Stimulated activated CD4-positive, alpha-beta T cell treated with anti-CD3 and anti-CD28 coated beads, Interleukin-4, amount 100 ng/mL, for 1 hour (primary cell): ENCODE data around the gene CD248.
A peak's percentile ranks its signal among the peaks of the same experiment; 100 is the strongest.
"Not testable (repeated sequence)": the region's sequence is repeated elsewhere in the genome, so short reads cannot be mapped to it uniquely, and the experiment has no call there.

Source experiments
- DNase-seq: peaks from one replicate; pipeline ENCODE4 v3.0.0-alpha.2; 2020

CD248 gene

DNA sequence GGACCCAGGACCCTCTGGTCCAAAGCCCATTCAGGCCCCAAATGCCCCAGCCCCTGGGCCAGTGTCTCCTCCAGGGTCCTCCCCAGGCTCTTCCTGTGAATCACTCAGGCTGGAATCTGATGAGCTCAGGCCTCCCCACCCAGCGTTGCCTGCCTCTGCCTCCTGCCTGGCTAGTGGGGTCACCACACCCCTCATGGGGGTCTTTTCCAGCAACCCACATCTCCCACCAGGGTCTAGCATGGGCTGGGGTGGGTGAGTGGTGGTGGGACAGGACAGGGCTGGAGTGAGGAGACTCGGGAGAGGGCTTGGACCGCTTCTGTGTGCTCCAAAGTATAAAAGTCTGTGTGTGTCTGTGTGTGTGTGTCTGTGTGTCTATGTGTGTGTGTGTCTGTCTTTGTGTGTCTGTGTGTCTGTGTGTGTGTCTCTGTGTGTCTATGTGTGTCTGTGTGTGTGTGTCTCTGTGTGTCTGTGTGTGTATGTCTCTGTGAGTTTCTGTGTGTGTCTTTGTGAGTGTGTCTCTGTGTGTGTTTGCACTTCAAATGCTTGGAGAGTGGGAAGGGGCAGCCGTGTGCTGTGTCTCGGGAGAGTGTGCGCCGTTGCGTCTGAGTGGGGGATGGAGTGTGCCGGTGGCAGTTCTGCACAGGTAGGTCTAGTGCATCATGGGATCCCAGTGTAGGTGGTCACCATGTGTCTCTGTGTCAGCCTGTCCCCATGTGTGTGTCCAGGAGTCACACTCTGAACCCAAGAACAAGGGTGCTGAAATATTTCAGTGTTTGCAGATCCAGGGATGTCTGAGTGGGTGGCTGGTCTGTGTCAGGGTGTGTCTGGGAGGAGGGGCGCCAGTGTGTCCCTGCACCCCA, 10.6 kb upstream of the CD248 start:
- DNase-seq: no peak

DNA sequence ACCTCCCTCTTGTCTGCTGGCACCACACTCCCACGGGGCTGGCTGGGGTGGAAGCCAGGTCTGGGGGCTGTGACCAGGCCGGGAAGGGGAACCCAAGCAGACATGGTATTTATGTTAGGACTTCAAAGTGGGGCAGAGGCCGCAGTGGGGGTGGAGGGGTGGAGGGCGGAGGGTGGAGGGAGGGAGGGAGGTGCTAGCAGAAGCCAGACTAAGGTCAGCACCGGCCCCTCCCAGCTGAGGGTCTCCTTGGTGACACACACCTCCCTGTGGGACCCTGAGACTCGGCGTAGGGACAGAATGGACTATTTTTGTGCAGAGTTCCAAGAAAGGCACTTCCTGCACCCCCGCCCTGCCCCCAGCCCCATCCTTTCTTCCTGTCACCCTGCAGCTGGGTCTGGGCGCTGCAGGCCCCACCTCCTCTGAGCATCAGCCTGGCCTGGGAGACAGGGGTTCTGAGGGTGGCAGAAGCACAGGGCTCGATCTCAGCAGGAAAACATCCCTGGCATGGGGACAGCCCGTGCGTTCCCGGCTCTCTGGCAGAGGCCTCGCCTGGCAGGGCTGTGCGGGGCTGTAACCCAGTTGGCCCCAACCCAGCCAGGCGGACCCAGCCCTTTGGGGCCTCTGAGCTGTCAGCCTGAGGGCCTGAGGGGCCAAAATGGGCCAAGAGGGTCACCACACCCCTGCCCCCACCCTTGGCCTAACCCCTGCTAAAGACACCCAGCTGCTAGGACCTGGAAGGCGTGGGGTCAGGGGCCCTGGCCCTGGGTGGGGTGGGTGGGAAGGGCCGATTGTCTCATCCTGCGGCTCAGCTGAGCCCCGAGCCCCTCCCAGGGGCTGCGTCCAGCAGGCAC, 9.6 kb upstream of the CD248 start:
- peak; percentile 23 for DNase-seq

DNA sequence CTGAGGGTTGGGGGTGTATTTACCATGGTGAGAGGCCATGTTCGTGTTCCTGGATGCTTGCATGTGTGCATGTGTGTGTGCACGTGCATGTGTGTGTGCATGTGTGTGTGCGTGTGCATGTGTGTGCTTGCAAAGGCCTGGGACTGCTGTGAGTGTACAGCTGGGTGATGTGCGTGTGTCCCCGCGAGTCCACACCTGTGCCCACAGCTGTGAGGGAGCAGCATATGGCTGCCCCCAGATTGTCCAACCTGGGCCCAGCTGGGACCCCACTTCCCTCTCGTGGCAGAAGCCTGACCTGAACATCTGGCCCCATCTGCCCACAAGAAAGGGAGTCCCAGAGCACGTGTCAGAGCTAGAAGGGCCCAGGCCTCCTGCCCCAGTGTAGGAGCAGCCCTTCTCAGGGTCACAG, 8.4 kb upstream of the CD248 start:
- no peak for DNase-seq

DNA sequence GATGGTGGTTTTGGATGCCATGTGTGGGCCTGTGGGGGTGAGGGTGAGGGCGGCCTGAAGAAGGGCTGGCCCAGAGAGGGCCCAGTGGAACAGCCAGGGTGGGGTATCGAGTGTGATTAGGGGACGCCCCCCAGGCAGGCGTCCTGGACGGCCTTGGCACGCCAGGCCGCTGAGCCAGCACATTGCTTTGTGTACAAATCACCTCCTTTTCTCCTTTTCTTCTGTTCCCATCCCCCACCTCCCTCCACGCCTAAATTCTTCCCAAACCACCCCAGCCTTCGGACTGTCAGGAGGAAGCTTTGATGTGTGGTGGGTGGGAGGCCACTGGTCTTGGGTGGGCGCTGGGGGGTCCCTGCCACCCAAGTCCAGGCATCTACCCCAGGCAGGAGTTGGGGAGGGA, 7.8 kb upstream of the CD248 start:
- no peak for DNase-seq

DNA sequence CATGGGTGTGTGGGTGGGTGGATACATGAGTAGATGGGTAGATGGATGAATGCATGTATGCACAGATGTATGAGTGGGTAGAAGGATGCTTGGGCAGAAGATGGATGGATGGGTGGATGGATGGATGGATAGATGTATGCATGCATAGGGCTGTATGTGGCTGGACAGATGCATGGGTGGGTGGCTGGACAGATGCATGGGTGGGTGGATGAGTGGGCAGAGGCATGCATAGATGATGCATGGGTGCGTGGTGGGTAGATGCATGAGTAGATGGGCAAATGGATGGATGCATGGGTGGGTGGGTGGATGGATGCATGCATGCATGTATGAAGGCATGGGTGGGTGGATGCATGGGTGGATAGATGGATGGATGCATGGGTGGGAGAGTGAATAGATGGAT, 6.8 kb upstream of the CD248 start:
- no peak for DNase-seq

DNA sequence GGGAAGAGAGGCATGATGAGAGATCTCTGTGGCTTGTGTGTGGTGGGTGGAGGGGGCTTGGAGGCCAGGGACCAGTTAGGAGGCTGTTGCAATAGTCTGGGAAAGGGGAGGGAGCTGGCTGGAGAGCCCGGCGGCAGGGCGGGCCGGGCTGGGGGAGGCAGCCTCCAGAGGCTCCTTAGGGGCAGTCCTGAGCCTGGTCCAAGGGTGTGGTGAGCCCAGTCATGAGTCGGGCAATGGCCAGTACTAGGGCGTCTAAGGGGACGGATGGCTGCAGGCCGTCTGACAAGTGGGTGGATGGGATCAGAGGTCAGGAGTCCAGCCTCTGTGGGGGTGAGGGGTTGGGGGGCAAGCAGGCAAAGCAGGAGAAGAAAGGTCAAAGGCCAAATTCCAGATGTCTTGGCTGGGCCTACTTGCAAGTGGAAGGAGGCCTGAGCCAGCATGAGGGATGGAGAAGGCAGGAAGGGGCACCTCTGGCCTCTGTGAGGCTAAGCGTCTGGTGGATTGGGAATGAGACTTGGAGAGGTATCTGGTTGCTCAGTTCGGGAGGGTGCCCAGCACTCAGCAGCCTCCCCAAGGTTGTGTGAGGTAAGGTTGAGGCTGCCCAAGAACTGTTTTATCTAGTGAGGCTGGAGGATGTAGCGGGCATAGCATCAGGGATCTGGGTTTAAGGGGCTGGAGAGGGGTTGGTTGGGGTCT, 6.0 kb upstream of the CD248 start:
- no peak for DNase-seq

DNA sequence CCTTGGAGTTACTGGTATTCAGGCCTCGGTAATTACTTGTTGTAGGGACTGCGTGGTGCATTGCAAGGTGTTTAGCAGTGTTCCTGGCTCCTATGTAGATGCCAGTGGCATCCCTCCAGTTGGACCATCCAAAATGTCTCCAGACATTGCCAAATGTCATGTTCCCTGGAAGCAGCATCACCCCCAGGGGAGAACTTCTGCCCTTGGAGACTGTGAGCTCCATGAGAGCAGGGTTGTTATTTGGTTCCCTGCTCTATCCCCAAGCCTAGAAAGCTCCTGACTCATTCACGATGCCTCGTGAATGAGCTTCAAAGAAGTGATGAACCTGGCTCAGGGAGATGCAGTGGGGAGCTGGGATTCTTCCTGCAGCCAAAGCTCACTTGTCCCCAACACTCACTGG, 4.8 kb upstream of the CD248 start:
- DNase-seq: no peak

DNA sequence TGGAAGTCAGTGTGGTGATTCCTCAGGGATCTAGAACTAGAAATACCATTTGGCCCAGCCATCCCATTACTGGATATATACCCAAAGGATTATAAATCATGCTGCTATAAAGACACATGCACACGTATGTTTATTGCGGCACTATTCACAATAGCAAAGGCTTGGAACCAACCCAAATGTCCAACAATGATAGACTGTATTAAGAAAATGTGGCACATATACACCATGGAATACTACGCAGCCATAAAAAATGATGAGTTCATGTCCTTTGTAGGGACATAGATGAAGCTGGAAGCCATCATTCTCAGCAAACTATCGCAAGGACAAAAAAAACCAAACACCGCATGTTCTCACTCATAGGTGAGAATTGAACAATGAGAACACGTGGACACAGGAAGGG, 3.9 kb upstream of the CD248 start:
- not testable (repeated sequence) for DNase-seq

DNA sequence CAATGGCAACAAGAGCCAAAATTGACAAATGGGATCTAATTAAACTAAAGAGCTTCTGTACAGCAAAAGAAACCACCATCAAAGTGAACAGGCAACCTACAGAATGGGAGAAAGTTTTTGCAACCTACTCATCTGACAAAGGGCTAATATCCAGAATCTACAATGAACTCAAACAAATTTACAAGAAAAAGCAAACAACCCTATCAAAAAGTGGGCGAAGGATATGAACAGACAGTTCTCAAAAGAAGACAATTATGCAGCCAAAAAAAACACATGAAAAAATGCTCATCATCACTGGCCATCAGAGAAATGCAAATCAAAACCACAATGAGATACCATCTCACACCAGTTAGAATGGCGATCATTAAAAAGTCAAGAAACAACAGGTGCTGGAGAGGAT, 3.4 kb upstream of the CD248 start:
- not testable (repeated sequence) for DNase-seq

DNA sequence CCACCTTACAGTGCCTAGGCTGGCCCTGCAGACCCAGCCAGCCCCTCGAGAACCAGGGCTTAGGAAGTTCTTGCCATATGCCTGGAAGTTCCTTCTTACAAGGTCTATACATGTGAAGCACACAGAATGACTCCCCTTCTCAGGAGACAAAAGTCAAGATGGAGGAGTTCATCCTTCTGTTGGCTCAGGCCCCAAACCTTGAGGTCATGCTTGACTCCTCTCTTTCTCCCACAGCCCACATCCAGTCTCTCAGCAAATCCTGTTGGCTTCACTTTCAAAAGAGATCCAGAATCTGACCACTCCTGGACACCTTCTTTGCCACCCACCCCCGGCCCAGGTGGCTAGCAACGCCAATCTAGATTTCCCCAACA, 1.7 kb upstream of the CD248 start:
- no peak for DNase-seq

DNA sequence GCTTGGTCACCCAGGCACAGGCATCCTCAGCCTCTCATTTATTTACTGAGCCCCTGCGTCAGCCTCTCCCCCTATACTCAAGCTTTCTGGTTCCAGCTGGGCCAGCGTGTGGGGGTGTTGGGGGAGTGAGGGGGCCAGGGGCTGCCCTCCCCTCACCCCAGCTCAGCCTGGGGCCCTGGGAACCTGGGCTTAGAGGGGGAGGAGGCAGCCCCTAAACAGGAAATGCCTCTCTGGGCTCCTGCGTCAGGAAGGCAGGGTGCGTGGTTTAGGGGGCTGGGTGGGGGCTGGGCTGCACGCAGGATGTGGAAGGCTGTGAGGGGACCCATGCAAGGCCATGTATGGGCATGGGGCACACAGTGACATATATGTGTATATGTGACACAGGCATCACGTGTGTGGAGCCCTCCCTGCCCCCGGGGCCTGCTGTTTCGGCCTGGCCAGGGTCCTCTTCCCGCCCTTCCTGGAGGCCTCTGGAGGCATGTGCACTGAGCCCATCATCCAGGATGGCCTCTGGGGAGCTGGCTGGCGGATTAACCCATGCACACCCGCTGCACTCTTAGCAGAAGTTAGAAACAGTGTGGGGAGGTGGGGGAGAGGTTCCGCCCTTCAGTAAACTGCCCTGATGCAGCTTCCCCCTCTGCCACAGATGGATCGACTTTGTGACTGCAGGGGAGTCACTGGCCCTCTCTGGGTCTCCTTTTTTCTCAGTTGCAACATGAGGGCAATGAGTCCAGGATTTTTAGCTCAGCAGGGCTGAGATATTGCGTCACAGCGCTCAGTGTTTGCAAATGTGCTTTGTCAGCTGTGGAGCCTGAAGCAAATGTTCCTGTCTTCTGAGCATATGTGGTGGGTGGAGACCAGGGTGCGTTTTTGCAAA, 1.1 kb upstream of the CD248 start:
- peak; percentile 26 for DNase-seq

DNA sequence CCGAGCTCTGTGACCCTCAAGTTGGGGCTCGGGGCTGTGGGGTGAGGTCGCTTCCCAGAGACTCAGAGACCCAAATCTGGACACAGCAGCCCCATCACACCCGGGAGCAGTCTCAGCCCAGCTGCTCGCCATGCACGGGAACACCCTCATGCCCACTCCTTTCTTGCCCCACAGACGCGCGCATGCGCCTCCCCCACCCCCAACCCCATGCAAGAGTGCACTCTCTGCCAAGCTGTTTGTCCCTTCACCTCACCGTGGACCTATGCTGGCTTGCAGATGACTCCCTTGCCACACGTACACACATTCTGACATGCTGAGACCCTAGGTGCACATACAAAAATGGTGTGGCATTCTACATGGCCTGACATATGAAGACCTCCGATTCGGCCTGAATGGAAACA, 478 bp upstream of the CD248 start:
- DNase-seq: peak; percentile 46

DNA sequence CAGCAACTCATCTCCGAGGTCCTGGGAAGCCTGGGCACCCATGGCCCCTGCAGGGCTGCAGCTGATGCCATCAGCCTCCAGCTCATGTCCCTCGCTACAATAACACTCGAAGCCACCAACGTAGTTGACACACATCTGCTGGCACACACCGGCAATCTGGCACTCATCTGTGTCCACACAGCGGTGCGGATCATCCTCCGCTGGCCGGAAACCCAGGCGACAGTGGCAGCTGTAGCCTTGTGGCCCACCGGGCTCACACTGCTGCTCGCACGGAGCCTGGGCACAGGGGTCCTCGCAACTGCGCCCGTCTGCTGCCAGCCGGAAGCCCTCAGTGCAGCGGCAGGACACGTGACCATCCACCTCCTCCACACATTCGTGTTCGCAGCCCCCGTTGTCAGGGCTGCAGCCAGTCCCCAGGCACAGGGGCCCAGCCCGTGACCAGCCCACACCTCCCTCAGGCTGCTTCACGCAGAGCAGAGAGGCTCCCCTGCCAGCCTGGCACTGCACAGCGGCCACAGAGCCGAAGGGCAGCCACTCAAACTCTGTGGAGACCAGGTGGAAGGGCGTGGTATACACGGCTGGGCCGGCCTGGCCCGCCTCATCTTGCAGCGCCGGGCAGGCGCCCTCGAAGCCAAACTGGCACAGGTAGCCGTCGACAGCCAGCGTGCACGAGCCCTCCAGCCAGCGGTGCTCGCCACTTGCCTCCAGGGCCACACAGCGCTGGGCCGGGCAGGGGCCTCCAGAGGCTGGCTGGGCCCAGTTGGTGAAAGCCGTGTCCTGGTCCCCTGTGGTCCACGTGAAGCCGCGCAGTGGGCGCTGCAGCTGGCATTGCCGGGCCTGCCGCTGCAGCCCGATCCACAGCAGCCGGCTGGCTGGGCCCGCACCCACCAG, 678 bp downstream of the CD248 start:
- DNase-seq: no peak

DNA sequence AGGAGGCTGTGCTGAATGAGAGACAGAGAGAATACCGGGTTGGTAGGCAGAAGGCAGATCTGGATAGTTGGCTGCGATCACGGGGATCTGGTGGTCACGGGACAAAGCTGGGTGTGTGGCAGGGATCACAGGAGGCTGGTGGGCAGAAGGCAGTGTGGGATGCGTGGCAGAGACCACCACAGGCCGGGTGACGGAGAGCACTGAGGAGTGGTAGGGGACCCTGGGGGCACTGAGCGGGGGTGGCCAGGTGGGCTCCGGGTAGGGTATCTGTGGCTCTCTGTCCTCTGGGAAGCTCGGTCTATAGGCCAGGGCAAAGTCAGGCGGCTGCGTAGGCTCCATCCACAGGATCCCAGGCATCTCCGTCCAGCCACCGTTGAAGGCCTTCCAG, 1.4 kb downstream of the CD248 start:
- DNase-seq: no peak

DNA sequence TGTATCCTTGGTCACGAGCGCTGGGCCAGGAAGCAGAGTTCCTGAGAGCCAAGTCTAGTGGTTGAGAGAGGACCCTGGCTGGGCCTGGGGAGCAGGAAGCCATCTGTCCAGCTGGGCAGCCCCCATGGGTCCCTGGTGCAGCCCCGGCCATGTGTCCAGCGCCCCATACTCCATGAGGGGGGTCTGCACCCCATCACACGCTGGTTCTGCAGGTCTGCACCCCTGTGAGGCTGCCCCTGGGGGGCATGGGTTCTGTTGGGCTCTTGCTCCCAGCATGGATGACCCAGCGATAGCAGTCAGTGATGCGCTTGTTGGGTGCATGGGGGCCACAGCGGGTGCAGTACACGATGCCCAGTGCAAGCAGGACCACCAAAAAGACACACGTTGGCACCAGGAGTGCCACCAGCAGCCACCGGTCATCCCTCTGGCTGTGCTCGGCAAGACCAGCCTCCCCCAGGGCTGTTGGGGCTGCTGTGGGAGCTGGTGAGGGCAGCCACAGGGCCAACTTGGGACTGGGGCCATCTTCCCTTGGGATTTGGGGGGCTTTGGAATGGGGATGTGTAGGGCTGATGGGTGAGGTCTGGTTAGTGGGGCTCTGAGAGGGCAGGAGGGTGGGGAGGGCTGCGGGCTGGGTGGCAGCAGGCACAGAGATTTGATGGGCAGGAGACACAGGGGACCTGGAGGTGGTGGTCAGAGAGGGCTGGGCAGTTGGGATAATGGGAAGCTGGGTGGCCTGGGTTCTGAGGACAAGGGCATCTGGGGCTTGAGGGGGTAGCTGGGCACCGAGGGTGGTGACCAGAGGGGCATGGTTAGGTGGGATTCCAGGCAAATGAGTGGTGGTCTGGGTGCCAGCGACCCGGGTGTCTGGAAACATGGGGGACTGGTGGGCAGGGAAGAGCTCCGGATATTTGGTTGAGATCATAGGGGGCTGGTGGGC, 2.0 kb downstream of the CD248 start:
- no peak for DNase-seq

DNA sequence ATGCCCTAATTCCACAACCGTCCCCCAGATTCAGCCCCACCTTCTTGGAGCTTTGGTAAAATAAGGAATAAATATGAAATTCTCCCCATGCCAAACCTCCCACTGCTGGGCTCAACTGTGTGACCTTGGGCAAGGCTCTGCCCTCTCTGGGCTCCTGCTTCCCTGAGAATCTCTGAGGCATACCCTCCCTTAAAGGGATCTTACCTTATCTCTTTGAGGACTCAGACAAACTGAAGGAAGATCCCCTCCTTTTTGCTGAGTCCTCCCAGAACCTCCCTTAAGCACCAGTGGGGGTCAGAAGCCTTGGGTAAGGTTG, 2.7 kb downstream of the CD248 start:
- no peak for DNase-seq

DNA sequence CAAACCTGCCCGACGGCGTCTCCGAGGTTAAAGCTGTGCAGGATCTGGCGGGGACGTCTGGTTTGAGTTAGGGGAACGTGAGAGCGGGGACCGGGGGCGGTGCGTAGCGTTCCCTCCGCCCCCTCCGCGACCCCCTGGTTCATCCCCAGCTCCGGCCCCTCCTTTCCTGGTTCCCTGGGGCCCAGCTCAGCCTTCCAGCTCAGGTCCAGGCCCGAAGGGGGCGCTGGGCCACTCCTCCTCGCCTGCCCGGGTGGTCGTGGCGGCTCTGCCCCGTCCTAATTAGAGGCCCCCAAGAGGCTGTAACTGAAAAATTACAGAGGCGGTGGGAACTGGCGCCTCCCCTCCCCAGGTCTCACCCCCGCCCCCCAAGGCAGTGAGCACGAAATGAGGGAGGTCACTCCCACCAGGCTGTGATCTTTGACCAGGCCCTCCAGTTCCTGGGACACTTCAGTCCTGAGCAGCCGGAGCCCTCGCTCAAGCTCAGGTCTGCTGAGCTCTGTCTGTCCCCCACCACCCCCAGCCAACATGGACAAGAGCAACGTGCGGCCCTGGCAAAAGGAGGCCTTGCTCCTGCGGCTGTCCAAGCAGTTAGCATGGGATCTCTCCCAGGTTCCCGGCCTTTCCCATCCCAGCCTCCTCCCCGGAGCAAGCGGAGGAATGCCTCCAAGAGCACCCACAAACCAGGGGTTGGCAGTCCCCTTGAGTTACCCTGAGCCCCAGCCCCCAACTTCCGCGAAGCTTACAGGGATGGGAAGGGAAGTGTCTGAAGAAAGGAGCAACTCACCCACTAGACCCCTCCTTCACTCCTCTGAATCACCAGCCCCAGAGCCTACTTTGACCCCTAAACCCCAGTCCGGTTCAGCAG, 3.3 kb downstream of the CD248 start:
- DNase-seq: no peak

DNA sequence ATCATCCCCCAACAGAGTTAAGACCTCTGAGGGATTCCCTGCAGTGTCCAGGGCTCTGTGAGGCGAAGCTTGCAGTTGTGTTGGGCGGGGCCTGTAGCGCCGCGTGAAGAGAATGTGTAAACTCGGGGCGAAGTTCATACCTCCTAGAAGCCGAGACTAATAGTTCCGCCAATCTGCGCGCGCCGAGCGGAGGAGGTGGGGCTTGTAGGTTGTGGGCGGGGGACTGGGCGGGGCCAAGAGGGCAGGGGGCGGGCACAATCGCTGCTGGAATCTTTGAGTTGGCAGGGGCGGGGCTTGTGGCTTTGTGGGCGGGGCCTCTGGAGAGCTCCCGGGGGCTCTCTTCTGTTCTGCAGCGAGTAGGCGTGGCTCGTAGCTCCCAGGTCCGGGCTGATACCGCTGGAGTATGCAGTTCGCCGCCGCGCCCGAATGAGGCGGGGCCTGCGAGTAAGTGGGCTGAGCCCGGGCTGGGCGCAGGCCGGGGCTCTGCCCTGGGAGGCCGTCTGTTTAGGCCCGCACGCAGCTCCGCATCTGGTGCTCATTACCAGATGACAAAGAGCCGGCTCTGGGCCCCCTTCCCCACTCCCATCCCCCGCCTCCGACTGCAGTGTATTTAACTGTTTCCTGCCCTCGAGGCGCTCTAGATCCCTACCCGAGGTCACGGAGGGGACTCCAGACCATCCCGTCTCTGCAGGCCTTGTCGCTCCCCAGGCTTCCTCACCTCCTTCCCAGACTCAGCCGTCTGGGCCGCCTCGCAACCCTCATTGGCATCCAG, 4.1 kb downstream of the CD248 start:
- peak; percentile 98 for DNase-seq
